ENCODE measurements around the gene TMCC1. TPM values are rescaled to one million over a fixed set of nuclear protein-coding genes. Genes with fewer than 3 reads are reported as not detected.

Gene TMCC1
- total and polyA plus RNA-seq, 4 donors: 10.2 to 60.0 (median 11.0) TPM

DNA sequence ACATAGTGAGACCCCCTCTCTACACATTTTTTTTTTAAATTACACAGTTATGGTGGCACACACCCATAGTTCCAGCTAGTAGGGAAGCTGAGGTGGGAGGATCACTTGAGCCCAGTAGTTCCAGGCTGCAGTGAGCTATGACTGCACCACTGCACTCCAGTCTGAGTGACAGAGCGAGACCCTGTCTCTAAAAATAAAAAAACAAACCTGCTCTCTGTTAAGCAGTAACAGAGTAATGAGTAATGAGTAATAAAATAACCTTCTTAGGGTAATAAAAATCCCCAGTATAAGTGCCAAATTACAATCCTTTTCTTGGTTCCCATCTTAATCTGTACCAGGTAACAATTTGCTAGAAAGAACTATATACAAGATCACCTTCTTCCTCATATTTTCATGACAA is 221.1 kb downstream of the TMCC1 start:
- no peak overlapping the region for H3K4me3 ChIP-seq (ENCODE audit: low read depth in 1 of 3, low read length in 3 of 3)
- H3K9me3 ChIP-seq (ENCODE audit: control insufficient read depth in 4 of 4, low read length in 3 of 4): no peaks in the 10 kb centered on the region
- no peak overlapping the region for H3K27ac ChIP-seq (ENCODE audit: low read depth in 1 of 2, low read length in 2 of 2)
- WGBS: 97% methylated on average over 1 of the region's 1 CpG
- H3K36me3 ChIP-seq (ENCODE audit: control insufficient read depth in 4 of 4, insufficient read depth in 3 of 4, low read depth in 1 of 4, low read length in 3 of 4): peaks cover 4 to 9% (median 7%) of the 10 kb centered on the region in 4 donors
- no peak overlapping the region for H3K9ac ChIP-seq (ENCODE audit: low read depth in 1 of 2, low read length in 2 of 2)
- H3K4me1 ChIP-seq (ENCODE audit: control insufficient read depth in 4 of 4, insufficient read depth in 4 of 4, low read length in 3 of 4): peaks cover 4 to 16% (median 6%) of the 10 kb centered on the region in 4 donors
- DNase-seq (ENCODE audit: low spot score): no peak
- no peaks in the 10 kb centered on the region for H3K27me3 ChIP-seq (ENCODE audit: control insufficient read depth in 4 of 4, insufficient read depth in 4 of 4, low read length in 3 of 4)
- no peak for TF ChIP-seq HNF4A (conservative IDR thresholded peaks at IDR 0.05)
- no peak for TF ChIP-seq NR2F2 (IDR thresholded peaks at IDR 0.05)
- TF ChIP-seq JUND (IDR thresholded peaks at IDR 0.05): no peak
- no peak for TF ChIP-seq ZBTB33 (IDR thresholded peaks at IDR 0.05)
- TF ChIP-seq GABPA (IDR thresholded peaks at IDR 0.05 in 1 of 2, conservative IDR thresholded peaks at IDR 0.05 in 1 of 2): no peak
- no peak for TF ChIP-seq REST (IDR thresholded peaks at IDR 0.05)
- no peak for TF ChIP-seq RAD21 (IDR thresholded peaks at IDR 0.05)
- no peak for TF ChIP-seq FOXA2 (IDR thresholded peaks at IDR 0.05)
- TF ChIP-seq TAF1 (conservative IDR thresholded peaks at IDR 0.05): no peak
- TF ChIP-seq, protein P1, sequence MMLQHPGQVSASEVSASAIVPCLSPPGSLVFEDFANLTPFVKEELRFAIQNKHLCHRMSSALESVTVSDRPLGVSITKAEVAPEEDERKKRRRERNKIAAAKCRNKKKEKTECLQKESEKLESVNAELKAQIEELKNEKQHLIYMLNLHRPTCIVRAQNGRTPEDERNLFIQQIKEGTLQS (IDR thresholded peaks at IDR 0.05): no peak
- TF ChIP-seq YY1 (IDR thresholded peaks at IDR 0.05): no peak
- no peak for TF ChIP-seq HNF4G (IDR thresholded peaks at IDR 0.05)
- TF ChIP-seq, protein P2, sequence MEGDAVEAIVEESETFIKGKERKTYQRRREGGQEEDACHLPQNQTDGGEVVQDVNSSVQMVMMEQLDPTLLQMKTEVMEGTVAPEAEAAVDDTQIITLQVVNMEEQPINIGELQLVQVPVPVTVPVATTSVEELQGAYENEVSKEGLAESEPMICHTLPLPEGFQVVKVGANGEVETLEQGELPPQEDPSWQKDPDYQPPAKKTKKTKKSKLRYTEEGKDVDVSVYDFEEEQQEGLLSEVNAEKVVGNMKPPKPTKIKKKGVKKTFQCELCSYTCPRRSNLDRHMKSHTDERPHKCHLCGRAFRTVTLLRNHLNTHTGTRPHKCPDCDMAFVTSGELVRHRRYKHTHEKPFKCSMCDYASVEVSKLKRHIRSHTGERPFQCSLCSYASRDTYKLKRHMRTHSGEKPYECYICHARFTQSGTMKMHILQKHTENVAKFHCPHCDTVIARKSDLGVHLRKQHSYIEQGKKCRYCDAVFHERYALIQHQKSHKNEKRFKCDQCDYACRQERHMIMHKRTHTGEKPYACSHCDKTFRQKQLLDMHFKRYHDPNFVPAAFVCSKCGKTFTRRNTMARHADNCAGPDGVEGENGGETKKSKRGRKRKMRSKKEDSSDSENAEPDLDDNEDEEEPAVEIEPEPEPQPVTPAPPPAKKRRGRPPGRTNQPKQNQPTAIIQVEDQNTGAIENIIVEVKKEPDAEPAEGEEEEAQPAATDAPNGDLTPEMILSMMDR (IDR thresholded peaks at IDR 0.05; ENCODE audit: low read depth, low read length, missing input control): no peak
- no peak for TF ChIP-seq SP1 (IDR thresholded peaks at IDR 0.05)
- TF ChIP-seq MAX (IDR thresholded peaks at IDR 0.05): no peak
- TF ChIP-seq FOXA1 (IDR thresholded peaks at IDR 0.05): no peak
- no peak for TF ChIP-seq RXRA (IDR thresholded peaks at IDR 0.05)

Measured in liver (tissue), 9 donors.